ENCODE data around the gene TTC28.

TTC28 gene

GRCh38 chr22:27972732-27973698 lies 706.6 kb downstream of the TTC28 start:
- Histone ChIP-seq H3K4me2 (ENCODE audit: low read depth, low read length, poor library complexity, severe bottlenecking) (no peak overlapping the region), H3K27ac (ENCODE audit: low read depth, low read length) (no peak overlapping the region), H3F3A (ENCODE audit: insufficient read depth) (no peaks in the 10 kb centered on the region), H3K36me3 (ENCODE audit: low read length) (no peaks in the 10 kb centered on the region), H3K4me3 (ENCODE audit: insufficient read depth, low read length, poor library complexity, severe bottlenecking) (no peak overlapping the region), H4K20me1 (ENCODE audit: low read depth, low read length) (no peaks in the 10 kb centered on the region), H3K9me3 (ENCODE audit: insufficient read depth, low read length) (no peaks in the 10 kb centered on the region), H2AFZ (ENCODE audit: low read depth, low read length, severe bottlenecking) (no peak overlapping the region), H3K9ac (ENCODE audit: low read length) (no peak overlapping the region), H3K9me2 (replicated peaks; ENCODE audit: insufficient read depth, low read length) (no peaks in the 10 kb centered on the region), H3K27me3 (ENCODE audit: low read length) (no peaks in the 10 kb centered on the region), H3K79me2 (ENCODE audit: insufficient read depth, low read length) (no peaks in the 10 kb centered on the region)
- no peak for TF ChIP-seq EZH2phosphoT487 (conservative IDR thresholded peaks at IDR 0.05; ENCODE audit: low read length)
- no peak for TF ChIP-seq CTCF (IDR thresholded peaks at IDR 0.05; ENCODE audit: insufficient read depth, low read length, poor library complexity, severe bottlenecking)

- no peaks in the 10 kb centered on the region for H3K27me3 ChIP-seq (ENCODE audit: low read length)
- no peaks in the 10 kb centered on the region for H3K36me3 ChIP-seq (ENCODE audit: low read length)
- no peaks in the 10 kb centered on the region for H3K9me3 ChIP-seq (ENCODE audit: insufficient read depth, low read length)
- H3K9me2 ChIP-seq (replicated peaks; ENCODE audit: insufficient read depth, low read length): no peaks in the 10 kb centered on the region
- no peak overlapping the region for H3K27ac ChIP-seq (ENCODE audit: low read depth, low read length)
- no peaks in the 10 kb centered on the region for H3F3A ChIP-seq (ENCODE audit: insufficient read depth)
- H3K79me2 ChIP-seq (ENCODE audit: insufficient read depth, low read length): no peaks in the 10 kb centered on the region
- H4K20me1 ChIP-seq (ENCODE audit: low read depth, low read length): no peaks in the 10 kb centered on the region
- H3K4me3 ChIP-seq (ENCODE audit: insufficient read depth, low read length, poor library complexity, severe bottlenecking): no peak overlapping the region
- TF ChIP-seq EZH2phosphoT487 (conservative IDR thresholded peaks at IDR 0.05; ENCODE audit: low read length) (no peak), CTCF (IDR thresholded peaks at IDR 0.05; ENCODE audit: insufficient read depth, low read length, poor library complexity, severe bottlenecking) (no peak)
- H3K4me2 ChIP-seq (ENCODE audit: low read depth, low read length, poor library complexity, severe bottlenecking): no peak overlapping the region
- H2AFZ ChIP-seq (ENCODE audit: low read depth, low read length, severe bottlenecking): no peak overlapping the region
- H3K9ac ChIP-seq (ENCODE audit: low read length): no peak overlapping the region
Observed at GRCh38 chr22:27971926-27972325, 707.7 kb downstream of the TTC28 start.

GRCh38 chr22:27970596-27971220 lies 708.9 kb downstream of the TTC28 start:
- no peaks in the 10 kb centered on the region for H3F3A ChIP-seq (ENCODE audit: insufficient read depth)
- no peak overlapping the region for H3K4me2 ChIP-seq (ENCODE audit: low read depth, low read length, poor library complexity, severe bottlenecking)
- H3K9ac ChIP-seq (ENCODE audit: low read length): no peak overlapping the region
- no peak overlapping the region for H2AFZ ChIP-seq (ENCODE audit: low read depth, low read length, severe bottlenecking)
- no peak overlapping the region for H3K4me3 ChIP-seq (ENCODE audit: insufficient read depth, low read length, poor library complexity, severe bottlenecking)
- H3K9me2 ChIP-seq (replicated peaks; ENCODE audit: insufficient read depth, low read length): no peaks in the 10 kb centered on the region
- no peaks in the 10 kb centered on the region for H3K27me3 ChIP-seq (ENCODE audit: low read length)
- no peaks in the 10 kb centered on the region for H3K36me3 ChIP-seq (ENCODE audit: low read length)
- no peaks in the 10 kb centered on the region for H4K20me1 ChIP-seq (ENCODE audit: low read depth, low read length)
- no peaks in the 10 kb centered on the region for H3K9me3 ChIP-seq (ENCODE audit: insufficient read depth, low read length)
- H3K79me2 ChIP-seq (ENCODE audit: insufficient read depth, low read length): no peaks in the 10 kb centered on the region
- TF ChIP-seq CTCF (IDR thresholded peaks at IDR 0.05; ENCODE audit: insufficient read depth, low read length, poor library complexity, severe bottlenecking) (no peak), EZH2phosphoT487 (conservative IDR thresholded peaks at IDR 0.05; ENCODE audit: low read length) (no peak)
- H3K27ac ChIP-seq (ENCODE audit: low read depth, low read length): no peak overlapping the region

Data from SU-DHL-6 (cell line).